RPMI7951 (cell line): ENCODE measurements around the gene RHOU. TPM values are rescaled to one million over a fixed set of nuclear protein-coding genes. Genes with fewer than 3 reads are reported as not detected.

Experiments
- DNase-seq: peaks from one replicate; pipeline ENCODE4 v3.0.0-alpha.2; 2012; ENCODE audit warnings: low read depth
- total RNA-seq: library from RNA; depleted of rRNA; stranded (reverse); fragments of >200 nt; shearing (Covaris generic); gene quantifications from 2 replicates; pipeline ENCODE4 v1.2.3, GENCODE V29; 2014; rRNA removed

The RHOU gene
- total RNA-seq, 1 experiment from 2014 or later: 0.24 TPM

DNA sequence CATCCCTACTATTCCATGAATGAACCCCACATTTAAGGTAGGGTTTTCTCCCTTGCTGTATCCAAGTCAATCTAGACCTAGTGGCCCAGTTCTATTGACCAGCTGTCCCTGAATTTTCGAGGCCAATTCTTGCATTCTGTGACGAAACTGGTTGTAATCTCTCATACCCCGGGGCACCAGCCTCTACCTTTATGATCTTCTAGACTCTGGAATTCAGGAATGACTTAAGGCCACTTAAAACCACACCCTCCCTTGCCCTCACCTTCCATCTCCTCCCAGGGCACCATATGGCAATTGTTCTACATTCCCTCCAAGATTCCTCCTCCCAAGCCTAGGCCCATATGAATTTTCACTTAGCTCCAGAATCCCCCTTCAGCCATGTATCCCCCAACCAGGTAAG lies 48.9 kb downstream of the RHOU start:
- no peak for DNase-seq

DNA sequence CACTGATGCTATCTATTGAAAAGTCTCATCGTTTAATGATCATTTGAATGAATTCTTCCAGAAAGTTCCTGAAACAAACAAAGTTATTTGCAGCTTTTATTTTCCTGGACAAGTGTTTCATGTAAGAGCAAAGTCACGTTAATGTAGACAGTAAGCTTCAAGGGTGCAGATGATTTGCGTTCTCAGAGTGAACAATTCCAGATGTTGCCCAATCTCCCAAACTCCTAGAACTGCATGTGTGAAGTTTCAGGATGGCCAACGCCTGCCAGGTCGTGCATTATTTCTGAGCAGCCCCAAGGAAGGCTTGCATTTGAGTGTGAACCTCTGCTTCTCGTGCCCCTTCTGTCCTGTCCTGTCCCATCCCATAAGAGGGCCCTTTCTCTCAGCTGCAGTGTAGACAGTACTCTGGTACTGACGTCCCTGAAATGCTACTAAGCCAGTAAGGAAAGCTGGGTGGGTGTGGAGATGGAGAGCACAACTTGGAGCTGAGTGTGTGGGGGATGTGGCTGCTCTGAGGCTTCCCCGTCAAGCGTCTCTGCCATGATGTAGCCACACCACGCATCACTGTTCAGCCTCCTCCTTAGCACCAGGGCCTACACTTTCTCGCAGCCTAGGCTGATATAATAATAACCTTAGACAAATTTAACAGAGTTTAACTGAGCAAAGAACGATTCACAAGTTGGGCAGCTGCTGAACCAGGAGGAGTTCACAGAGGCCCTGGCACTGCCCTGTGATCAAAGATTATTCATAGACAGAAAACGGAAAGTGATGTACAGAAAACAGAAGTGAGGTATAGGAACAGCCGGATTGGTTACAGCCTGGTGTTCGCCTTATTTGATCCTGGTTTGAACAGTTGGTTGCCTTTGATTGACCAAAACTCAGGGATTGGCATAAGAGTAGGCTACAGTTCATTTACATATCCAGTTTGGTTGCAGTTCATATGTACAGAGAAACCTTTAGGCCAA lies 50.4 kb downstream of the RHOU start:
- no peak for DNase-seq

GRCh38 chr1:228786361-228787129 lies 51.3 kb downstream of the RHOU start:
- no peak for DNase-seq

GRCh38 chr1:228791791-228792190 lies 56.5 kb downstream of the RHOU start:
- no peak for DNase-seq

GRCh38 chr1:228792601-228793000 lies 57.3 kb downstream of the RHOU start:
- DNase-seq: no peak

DNA sequence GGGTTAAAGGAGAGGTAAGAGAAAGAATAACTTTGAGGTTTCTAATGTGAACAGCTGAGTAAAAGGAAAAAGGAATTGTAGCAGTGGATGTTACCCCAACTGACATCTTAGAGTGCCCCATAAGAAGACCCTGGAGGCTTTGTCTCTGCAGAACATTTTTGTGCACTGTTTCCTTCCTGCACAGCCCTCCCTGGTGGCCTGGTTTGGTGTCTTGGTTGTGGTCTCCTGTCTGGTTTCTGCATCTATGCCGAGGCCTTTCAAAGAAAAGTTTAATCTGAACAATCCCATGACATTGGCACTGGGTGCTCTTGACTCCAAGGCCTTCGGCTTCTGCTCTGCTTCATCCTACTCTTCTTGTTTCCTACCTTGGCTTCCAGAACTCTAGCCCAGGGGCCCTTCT lies 57.8 kb downstream of the RHOU start:
- DNase-seq: no peak

GRCh38 chr1:228794173-228794572 lies 58.9 kb downstream of the RHOU start:
- no peak for DNase-seq

GRCh38 chr1:228794810-228795209 lies 59.5 kb downstream of the RHOU start:
- DNase-seq: no peak

DNA sequence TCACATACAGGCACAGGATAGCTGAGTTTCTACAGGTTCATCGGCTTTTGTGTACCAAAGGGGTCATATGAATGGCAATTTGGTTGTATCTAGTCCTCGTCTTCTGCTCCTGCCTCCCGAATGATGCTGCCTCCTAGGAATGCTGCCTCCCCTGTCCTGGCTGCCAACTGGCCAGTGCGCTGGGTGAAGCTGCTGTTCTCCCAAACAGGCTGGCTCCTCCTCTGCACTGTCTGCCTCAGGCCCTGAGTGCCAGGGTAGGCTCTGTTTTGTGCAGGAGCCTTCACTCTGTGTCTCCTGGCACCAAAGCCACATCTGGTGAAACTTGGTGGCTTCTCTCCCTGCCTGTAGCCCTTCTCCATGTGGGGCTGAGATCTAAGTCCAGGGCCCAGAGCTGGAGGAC lies 60.3 kb downstream of the RHOU start:
- no peak for DNase-seq

Other genes starting within 250 kb of the RHOU start
- 30.5 and 49.1 TPM in 2 replicates for gene RNF187, start 248.1 kb upstream of the RHOU start, total RNA-seq